HG02943 (cell line): ENCODE results near the gene OSBPL5.

Source experiments
- ATAC-seq: cut with Tn5 transposase; IDR thresholded peaks from one replicate; pipeline ENCODE4 v1.9.1; 2021; ENCODE audit warnings: mild to moderate bottlenecking, low read depth, moderate library complexity; ENCODE audit not compliant: unreplicated experiment

OSBPL5 gene

DNA sequence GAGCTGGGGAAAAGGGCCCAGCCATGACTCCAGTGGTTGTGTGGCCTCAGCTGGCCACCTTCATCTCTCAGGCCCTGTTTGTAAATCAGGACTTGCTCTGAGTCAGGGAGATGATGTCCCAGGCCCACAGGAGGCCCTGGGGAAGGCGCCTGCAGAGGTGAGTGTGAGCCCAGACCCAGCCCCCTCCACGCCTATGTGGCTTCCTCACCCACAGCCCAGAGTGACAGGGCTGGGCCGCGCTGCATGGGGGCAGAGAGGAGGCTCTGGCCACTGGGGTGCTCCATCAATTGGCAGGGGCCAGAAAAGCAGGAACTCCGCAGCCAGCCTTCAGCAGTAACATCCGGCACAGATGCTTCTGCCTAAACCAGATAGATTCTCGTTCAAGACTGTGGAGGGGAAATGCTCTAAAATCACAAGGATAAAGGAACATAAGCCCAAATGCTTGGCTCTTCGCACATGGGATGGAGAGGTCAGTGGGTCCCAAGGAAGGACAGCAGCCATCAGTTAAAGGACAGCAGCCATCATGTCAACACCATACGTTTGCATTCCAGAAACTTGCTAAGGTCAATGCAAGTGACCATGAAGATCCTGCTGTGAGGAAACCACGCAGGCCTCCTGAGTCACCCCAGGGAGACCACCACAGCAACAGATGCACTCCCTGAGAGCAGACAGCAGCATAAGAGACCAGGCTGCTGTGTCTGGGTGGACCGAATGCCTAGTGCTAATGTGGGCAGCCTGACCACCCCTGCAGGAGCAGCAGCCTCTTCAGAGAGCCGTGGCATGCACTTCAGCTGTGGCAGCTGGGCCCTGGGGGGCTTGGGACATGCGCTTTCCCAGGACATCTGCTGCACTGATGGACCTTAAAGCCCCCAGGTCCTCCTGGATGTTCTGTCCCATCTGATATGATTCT, 28.3 kb downstream of the OSBPL5 start:
- no peak for ATAC-seq

DNA sequence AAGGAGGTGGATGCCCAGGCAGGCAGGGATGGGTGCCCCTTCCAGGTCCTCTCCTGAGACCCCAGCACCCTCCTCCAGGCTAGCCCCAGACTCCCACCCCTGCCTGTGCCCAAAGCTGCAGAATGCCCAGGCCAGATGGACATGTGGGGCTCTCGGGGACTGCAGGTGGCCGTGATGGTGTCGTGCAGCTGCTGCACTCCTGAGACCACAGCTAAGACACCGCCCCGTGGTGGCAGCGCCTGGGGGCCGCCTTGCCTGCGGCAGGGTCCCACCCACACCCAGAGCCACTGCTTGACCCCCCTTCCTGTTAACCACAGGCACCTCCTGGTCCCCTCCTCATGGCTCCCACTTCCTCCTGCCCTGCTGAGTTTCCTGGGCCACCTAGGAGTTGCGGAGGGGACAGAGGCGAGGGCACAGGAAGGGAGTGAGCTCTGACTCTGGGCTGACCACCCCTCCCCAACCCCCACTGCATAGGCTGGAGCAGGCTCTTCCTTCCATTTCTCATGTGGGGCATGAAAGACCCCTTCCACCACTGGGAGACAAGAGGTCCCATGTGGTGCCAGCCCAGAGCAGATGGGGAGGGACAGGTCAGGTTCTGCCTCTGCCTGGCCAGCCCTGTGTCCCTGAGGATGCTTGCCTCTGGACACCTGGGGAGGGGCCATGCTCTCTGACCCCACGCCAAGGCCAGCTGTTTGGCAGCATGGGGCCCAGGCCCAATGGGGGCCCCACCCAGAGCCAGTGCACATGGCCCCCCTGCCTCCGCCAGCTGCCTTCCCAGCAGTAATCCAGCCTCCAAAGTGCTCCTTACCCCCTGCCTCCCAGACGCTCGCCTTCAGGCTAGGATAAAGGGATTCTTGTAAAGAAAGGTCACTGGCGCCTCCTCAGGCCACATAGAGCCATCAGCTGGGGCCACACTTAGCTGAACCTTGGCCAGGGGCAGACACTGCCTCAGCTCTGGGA, 29.3 kb downstream of the OSBPL5 start:
- ATAC-seq, result no peak

DNA sequence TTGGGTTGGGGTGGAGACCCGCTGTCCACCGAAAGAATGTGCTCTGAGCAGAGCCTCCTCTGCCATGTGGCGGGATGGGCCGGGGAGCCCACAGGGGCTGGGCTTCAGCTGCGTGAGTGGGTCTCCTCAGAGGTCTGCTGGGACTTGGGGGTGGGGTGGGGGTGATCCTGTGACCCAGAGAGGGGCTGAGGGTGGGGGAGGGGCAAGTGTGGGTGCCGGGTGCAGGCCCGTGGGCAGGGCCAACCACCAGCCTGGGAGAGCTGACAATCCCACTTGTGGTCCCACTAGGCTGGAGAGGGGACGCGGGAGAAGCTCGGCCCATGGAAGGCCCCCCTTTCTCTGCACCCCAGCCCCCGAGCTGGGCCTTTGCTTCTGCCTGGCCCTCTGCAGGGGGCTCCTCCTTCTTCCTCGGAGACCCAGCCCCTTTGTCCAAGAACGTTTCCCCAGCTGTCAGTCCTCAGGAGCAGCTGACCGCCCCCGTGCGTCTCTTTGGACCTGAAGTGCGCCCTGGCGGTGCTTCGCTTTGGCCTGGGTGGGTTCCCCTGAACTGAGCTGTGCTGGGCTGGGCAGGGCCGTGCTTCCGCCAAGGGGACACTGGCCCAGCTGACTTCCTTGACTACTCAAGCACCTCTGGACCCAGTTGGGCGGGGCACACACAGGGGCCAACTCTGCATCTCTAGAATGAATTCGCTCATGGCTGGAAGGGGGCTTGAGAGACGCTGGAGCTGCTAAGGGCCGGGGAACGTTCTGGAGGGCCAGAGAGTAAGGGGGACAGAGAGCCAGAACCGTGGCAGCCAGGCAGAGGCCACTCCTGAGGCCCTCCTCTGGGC, 30.2 kb downstream of the OSBPL5 start:
- ATAC-seq, result no peak

DNA sequence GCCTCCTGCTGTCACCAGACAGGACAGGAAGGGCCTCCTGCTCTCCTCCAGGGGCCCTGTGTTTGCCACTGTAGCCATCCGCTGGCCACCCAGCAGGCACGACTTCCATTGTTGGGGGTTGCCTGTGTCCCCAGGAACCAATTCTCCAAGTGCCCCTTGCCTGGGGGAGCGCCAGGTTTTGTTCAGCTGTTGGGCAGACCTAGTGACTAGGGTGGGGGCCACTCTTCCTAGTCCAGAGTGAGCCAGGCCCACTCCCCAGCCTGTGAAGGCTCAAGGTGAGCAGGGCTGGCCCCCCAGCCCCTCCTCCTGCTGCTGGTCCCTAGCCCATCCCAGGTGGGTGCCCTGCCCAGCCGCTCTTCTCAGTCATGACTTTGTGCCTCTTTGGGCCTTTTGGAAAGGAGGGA, 30.9 kb downstream of the OSBPL5 start:
- ATAC-seq, result no peak

DNA sequence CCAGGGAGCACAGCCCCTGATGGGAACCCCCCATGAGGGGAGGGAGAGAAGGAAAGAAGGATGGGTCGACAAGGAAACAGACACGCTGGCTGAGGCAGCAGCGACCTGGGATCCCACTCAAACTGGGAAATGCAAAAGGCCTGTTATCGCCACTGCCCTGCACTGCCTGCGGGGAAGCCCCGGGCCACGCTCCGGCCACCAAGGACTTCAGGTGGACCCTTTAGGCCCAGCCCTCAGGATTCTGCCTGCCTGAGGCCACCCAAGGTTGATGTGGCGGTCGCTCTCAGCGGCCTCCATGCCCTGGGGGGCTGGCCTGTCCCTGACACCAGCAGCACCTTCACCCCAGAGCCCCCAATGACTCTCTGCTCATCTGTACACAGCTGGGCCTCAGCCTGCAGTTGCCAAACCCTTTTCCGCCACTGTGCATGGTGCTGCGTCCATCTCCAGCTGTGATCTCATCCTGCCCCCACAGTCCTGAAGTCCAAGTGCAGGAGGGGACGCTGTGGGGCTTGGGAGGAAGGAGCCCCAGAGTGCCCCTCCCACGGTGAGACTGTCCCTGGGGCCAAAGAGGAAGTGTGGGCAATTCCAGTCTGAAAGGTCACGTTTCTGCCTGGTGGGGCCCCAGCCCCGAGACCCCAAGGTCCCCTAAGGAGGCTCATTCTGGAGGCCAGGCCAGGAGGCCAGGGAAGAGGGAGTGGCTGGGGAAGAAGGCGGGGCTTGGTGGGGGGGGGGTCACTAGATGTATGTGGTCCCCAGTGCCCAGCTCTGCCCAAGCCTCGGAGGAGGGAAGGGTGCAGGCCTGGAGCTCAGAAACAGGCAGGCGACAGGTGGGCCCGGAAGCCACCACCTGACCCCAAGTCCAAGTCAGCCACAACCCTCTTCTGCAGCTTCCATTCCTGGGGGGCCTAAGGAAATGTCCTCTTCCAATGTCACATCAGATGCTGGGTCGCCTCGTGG, 31.6 kb downstream of the OSBPL5 start:
- ATAC-seq, result no peak

DNA sequence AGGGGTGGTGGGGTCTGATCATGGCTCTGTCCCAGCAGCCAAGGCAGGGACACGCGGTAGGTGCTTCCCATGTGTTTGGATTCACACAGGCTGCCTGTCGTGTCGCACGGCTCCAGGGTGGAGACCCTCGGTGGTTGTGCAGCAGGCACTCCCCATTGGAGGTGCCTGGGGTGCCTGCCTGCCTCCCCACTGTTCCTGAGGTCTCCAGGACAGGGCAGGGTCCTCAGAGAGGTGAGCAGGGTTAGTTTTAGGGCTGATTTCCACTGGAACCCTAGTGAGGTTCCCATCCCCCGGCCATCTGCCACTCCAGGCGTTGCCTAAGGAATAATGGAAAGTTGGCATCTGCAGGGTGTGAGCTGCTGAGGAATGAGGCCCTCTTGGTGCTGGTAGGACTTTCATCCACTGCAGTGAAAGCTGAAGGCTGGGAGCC, 32.3 kb downstream of the OSBPL5 start:
- ATAC-seq, result no peak

DNA sequence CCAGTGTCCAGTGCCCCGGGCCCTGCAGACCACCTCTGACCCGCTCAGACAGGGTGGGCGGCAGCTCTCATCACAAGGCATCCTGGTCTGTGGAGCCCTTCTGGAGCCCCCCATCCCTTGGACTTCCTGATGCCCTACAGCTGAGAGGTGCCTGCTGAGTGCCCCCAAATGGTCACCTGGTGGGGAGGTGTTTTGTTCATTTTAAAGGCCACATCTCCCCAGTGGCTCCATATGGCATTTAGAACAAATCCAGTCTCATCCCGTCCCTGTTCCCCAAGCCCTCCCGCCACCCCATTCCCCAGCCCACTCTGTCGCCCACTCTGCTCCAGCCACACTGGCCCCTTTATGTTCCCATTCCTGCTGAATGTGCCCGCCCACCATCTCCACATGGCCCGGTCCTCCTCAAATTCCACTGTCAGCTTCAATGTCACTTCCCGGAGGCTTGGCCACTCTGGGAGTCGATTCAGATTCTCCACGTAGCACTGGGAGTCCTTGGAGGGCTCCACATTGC, 32.8 kb downstream of the OSBPL5 start:
- no peak for ATAC-seq

DNA sequence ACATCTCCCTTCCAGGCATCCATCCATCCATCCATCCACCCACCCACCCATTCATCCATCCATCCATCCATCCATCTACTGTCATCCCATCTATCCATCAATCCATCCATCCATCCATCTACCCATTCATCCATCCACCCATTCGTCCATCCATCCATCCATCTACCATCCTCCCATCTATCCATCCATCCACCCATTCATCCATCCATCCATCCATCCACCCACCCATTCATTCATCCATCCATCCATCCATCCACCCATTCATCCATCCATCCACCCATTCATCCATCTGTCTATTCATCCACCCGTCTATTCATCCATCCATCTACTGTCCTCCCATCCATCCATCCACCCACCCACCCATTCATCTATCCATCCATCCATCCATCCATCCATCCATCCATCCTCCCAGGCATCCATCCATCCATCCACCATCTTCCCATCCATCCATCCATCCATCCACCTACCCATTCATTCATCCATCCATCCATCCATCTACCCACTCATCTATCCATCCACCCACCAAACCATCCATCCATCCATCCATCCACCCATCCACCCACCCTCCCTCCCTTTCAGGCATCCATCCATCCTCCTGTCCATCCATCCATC, 33.7 kb downstream of the OSBPL5 start:
- no peak for ATAC-seq

DNA sequence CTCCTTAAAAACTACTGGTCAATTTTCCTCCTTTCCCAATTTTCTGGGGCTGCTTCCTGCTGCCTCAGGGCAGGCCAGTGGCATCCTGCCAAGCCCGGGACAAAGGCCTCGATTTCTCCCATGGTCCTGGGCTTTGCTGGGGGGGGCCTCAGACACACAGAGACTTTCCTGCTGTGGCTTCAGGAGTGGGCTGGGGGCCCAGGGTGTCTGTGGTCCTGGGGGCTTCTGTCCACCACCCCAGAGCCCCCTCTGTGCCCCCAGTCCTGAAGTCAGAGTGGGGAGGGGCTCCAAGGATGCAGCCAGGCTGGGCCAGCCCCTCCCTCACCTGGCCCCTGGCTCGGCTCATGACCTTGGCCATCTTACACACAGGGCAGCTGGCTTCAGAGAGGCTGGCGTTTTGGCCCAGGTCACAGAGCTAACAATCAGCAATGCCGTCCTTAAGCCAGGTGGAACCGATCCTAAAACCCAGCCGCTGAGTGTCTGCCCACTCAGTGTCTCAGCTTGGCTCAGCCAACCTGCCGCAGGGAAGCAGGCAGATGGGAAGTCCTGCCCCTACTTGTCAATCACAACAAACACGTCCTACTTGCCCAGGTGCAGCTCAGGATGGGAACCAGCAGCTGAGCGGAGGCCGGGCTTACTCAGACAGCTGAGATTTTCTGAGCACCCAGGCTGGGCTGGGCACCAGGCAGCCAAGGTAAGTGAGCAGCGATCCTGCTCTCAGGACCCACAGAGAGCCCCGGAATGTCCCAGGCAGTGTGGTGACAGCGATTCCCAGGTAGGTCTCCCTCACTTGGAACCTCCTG, 34.6 kb downstream of the OSBPL5 start:
- ATAC-seq, result no peak

DNA sequence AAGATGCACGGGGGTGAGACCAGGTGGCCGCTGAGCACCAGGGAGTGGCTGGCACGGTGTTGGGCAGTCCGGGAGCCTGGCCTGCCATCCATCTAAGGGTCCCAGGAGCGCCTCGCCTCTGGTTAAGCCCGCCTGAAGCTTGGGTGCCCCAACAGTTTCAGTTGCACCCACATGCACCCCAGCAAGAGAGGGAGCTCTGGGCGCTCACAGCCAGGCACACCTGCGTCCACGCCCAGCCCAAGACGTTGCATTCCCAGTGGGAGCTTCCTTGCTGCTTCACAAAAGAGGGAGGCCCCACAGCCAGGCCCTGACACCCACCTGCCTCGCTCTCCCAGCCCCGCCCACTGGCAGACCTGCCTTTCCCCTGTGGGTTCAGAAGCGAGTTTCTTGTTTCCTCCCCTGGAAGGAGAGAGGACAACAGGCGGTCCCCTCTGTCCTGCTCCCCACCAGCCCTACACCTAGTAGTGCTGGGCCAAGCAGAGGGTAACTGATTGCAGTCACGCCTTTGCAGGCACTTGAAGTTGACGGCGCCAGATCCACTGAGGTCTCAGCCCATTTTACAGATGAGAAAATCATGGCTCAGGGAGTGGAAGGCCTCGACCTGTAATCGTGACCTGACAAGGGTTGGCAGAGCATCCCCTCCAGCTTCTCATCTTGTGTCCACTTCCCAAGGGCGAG, 35.4 kb downstream of the OSBPL5 start:
- ATAC-seq, result no peak

DNA sequence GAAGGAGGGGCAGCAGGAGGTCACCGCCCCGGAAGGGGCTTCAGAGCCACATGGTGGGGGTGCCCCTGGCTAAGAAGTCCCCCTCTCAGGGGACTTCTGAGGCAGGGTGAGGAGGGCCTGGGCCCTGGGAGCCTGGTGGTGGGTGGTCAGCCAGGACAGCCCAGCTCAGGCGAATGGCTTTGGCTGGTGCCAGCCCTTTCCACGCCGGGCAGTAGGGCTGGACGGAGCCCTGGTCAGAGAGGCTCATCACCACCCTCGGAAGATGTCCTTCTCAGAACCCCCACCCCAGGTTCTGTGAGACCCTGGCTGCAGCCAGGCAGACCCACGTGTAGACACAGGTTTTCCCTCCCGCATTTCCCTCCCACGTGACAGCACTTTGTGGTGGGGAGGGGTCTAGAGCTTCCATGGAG, 35.9 kb downstream of the OSBPL5 start:
- ATAC-seq, result no peak

DNA sequence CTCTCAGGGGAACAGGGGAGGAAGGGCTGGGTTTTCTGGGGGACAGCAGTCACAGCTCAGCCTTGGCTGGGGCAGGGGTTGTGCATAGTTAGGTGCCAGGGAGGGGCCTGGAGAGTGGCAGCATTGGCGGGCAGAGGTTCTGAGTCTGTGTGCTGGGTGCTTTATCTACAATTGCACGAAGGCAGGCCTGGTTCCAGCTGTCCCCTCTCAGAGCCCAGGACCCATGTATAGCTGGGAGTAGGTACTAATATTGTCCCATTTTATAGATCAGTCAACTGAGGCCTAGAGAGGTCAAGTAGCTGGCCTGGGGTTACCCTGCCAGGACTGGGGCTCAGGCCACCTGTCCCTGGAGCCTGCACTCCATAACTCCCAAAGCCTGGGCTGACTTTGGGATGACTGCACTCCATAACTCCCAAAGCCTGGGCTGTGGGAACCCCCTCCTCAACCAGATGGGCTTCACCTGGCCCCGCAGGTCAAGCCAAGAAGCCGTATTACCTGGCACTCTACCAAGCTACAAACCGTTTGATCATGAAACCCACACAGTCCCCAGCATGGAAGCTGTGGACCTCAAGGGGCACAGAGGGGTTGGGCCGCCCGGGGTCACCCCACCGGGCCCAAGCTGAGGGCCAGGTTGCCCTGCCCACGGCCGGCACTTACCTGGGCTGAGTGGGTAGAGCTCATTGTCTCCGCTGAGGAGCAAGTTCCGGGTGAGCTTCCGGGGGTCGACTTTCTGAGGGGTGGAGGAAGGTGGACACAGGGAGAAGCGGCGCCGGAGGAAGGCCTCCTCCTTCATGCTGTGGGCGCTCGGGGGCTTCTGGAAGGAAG, 36.5 kb downstream of the OSBPL5 start:
- no peak for ATAC-seq

DNA sequence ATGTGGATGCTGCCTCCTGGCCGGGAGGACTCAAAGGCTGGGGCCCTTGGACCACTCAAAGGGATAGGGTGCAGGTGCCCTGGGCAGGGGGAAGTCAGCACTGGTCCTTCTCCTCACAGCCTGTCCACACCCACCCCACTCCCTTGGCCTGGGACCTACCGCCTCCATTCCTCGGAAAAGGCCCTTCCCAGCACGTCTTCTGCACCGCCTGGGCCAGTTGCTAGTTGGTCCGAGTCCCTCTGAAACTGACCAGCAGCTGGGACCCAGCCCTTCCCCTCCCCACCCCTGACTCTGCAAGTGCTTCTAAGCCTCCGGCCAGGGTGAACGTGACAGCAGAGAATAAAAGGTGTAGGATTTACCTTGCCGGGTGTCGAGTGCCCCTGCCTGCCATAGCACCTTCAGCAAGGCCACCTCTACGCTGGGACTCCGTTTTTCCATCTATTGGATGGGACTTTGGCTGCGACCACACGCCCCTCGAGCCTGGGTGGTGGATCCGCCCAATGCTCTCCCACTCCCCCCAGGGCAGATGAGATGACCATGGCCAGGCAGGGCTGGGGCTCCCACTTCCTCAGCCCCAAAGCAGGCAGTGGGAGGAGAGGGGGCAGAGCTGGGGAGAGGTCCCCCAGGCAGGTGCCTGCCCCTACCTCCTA, 37.3 kb downstream of the OSBPL5 start:
- no peak for ATAC-seq

DNA sequence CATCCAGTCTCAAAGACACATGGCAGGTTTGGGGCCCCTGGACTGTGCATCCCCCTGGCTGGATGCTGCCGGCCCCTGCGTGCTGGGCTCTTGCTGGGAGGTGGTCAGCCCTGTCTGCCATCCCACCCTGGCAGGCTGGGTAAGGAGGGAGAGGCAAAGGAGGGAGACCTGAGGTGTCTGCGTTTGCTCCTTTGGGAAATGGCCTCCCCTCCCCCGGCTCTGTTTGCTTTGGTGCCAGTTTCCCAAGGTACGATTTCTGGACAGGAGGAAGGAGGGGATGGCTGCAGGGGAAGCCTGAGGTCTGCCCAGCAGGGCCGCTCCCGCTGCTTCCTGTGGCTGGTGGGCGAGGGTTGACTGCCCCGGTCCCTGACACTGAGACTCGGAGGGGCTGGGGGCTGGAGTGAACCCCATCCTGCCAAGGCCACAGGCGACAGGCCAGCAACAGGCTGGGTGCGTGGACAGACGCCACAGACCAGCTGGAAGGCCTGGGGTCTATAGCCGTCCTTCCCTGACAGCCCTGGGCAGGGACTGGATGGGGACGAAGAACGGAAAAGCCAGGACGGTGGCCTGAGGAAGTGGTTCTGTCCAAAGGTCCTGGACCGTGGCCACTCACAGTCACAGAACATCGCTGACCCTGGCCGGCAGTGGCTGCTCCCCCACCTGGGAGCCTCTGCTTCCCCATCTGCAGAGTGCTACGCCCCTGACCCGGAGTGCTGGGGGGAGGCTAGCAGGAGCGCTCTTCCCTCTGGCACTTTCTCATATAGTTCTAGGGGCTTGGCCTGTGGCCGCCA, 38.0 kb downstream of the OSBPL5 start:
- no peak for ATAC-seq

DNA sequence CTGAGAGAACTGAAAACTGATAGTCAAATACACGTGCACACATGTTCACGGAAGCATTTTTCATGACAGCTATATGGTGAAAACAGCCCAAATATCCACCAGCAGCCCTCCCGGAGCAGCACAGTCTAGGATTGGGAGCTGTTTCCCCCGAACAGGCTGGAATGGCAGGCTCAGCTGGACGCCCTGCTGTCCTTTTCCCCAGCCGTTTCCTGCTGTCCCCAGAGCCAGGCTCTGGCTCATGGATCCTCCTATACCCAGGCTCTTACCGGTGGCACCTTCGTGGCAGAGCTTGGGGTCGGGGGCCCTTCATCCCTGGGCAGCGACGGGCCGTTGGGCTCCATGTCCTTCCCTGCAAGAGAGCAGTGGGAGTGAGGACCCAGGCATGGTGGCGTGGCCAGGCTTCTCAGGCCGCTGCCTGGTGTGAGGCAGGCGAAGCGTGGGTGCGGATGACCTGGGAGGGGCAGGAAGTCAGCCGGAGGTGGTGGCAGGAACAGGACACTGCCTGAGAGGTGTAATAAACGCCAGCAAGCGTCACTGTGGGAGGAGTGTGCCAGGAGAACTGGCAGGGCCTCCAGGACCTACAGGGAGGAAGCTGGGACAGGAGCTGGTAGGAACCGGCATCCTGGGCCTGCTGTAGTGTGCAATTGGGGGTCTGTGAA, 38.8 kb downstream of the OSBPL5 start:
- no peak for ATAC-seq
